Embryonic facial prominence (tissue), 1 donor: ENCODE measurements around the gene HNRNPA2B1.
"Not testable (repeated sequence)": the region's sequence is repeated elsewhere in the genome, so short reads cannot be mapped to it uniquely, and the experiment has no call there.

ENCODE experiments used
- DNase-seq: peaks from one replicate; pipeline ENCODE4 v3.0.0-alpha.2; 2016; ENCODE audit errors: extremely low spot score

Gene HNRNPA2B1

GRCh38 chr7:26147646-26148306 is 52.8 kb downstream of the HNRNPA2B1 start:
- not testable (repeated sequence) for DNase-seq

GRCh38 chr7:26147030-26147429 is 53.5 kb downstream of the HNRNPA2B1 start:
- no peak for DNase-seq

- no peak for DNase-seq
Measured at GRCh38 chr7:26145238-26145637, 55.3 kb downstream of the HNRNPA2B1 start.

DNA sequence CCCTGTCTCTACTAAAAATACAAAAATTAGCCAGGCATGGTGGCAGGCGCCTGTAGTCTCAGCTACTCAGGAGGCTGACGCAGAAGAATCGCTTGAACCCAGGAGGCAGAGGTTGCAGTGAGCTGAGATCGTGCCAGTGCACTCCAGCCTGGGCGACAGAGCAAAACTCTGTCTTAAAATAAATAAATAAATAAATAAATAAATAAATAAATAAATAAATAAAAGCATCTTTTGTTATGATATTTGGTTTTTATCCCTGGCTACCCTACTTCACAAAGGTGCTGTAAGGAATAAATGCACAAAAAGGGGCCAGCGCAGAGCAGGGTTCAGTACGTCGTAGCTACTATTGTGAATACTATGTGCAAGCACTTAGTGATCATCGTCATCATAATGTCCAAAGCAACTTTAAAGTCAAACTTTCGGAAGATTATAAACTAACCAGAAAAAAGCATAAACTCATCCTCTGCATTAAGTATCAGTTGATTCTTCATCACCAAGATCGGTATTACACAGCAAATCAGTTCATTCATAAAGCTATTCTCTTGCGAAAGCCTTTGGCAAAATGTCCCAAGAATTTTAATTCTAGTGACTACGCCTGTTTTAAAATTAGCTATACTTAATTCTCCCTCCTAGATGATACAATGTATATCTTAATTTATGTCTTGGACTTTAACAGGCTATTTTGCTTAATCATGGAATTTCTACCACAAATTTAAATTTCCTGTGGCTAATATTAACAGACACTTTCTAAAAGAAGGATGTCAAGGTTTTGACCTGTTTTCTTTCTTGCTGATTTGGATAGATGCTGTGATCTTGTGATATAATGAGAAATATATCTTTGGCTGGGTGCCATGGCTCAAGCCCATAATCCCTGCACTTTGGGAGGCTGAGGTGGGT is 56.1 kb downstream of the HNRNPA2B1 start:
- no peak for DNase-seq

- no peak for DNase-seq
Measured at GRCh38 chr7:26143298-26144048, 57.1 kb downstream of the HNRNPA2B1 start.

GRCh38 chr7:26141077-26141476 is 59.5 kb downstream of the HNRNPA2B1 start:
- no peak for DNase-seq

- no peak for DNase-seq
Measured at GRCh38 chr7:26140380-26140779, 60.2 kb downstream of the HNRNPA2B1 start.
